Inflammatory macrophage (primary cell): Measurements from ENCODE around the gene B3GALNT2.

ENCODE experiments used
- DNase-seq, 2 donors: peaks; one replicate each; pipeline ENCODE4 v3.0.0-alpha.2; 2020 to 2022

The B3GALNT2 gene

DNA sequence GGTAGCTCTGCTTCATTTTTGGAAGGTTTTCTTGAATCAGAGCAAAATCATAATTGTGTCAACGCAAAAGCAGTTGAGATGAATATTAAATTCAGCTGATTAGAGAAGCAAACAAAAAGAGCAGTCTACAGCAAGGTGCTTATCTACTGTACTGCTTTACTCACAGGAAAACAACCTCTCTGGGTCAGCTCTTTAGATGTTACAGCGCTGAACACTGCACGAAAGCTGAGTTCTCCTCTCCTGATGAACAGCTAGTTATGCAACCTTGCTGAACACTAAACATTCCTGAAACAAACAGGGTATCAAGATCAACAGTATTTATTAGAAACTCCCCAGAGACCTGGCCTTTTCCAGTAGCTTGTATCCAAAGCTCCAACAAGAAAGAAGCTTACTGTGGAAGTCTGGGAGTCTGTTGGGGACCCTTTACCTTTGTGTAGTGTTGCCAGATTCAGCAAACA is 95.7 kb downstream of the B3GALNT2 start:
- no peak for DNase-seq

DNA sequence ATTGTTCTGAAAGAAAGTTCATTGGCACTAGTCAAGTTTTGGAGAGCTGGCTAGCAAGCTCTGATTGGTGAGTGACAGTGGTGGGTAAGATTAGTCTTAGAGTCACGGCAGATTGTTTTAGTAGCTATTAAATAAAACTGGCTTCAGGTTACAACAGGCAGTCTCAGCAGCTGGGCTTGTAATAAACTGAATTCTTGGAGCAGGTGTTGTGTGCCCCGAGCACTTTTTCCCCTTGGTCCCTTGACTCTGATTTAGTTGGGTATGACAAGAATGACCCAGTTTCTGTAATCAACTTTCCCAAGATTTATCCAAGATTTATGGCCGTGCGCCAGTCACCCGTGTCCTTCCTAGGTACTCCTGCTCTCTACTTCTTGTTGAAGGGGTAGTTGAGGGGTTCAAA is 96.8 kb downstream of the B3GALNT2 start:
- DNase-seq, result no peak

DNA sequence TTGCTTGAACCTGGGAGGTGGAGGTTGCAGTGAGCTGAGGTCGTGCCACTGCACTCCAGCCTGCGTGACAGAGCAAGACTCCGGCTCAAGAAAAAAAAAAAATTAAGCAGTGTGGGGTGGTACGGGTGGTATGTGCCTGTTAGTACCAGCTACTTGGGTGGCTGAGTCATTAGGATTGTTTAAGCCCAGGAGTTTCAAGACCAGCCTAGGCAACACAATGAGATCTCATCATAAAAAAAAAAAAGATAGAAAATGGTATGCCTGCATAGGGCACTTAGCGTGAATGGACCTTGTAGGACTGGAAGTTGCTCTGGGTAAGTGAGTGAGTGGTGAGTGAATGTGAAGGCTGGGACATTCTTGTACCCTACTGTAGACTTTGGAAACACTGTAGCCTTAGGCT is 100.1 kb downstream of the B3GALNT2 start:
- no peak for DNase-seq

DNA sequence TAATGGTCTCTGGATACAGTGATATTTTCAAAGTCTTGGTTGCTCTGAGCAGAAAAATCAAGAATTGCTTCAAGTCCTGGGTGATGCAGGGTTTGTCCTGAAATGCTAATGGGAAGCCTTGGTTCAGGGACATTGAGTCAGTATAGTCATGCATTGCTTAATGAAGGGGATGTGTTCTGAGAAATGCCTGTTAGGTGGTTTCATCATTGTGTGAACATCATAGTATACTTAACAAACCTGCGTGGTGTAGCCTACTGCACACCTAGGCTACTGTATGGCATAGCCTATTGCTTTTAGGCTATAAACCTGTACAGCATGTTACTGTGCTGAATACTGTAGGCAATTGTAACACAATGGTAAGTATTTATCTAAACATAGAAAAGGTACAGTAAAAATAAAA is 100.7 kb downstream of the B3GALNT2 start:
- no peak for DNase-seq

DNA sequence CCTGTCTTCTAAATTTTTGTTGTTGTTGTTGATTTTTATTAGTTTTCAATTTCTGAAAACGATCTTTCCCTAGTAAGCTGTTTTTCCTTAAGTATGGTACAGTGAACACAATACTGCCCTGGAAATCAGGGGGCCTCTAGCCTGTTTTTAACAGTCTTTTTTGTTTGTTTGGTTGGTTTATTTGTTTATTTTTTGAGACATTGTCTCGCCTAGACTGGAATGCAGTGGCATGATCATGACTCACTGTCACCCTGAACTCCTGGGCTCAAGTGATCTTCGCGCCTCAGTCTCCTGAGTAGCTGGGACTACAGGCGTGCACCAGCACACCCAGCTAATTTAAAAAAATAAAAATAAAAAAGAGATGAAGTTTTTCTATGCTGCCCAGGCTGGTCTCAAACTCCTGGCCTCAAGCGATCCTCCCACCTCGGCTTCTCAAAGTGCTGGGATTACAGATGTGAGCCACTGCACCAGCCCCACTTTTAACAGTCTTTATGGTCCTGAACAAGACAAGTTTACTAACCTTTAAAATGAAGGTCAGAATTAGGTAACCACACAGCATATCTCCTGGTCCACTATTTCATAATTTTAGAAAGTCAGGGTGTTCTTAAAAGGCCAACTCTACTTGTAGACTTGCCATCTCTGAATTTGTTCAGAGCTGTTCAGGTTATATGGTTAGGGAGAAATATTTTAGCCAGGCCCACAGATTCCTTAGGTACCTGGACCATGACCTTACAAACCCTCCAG is 101.6 kb downstream of the B3GALNT2 start:
- no peak for DNase-seq

DNA sequence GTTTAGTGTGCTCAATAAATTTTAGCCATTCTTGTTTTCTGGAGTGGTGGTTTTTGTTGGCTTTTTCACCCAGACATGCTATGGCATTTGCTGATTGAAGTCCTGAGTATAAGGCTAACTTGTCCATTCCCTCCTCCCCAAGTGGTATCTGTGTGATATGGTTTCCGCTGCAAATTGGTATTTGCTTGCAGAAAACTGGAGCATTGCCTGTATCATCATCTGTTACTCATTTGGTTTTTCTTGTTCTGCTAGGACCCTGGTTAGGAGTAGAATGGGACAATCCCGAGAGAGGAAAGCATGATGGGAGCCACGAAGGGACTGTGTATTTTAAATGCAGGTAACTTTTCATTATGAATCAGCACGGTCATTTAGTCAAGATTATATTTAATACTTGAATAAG is 103.0 kb downstream of the B3GALNT2 start:
- DNase-seq, result no peak
